DOHH2 (cell line): Measurements from ENCODE around the gene SDR9C7.

Source experiments
- CTCF ChIP-seq: fragments of 200-600 bp; sonication (generic); IDR thresholded peaks from one replicate; pipeline ENCODE4 v1.5.1; 2014; ENCODE audit warnings: antibody characterized with exemption, mild to moderate bottlenecking, low read depth, low read length; ENCODE audit not compliant: poor library complexity, severe bottlenecking
- EZH2phosphoT487 ChIP-seq: fragments of 200-600 bp; sonication (generic); IDR thresholded peaks from 2 replicates; pipeline ENCODE4 v1.6.1; 2017; ENCODE audit warnings: borderline replicate concordance, mild to moderate bottlenecking, antibody characterized with exemption, low read length, moderate library complexity, mixed read lengths

GRCh38 chr12:56884421-56884820 lies 49.8 kb downstream of the SDR9C7 start:
- no peak for TF ChIP-seq EZH2phosphoT487
- no peak for TF ChIP-seq CTCF
